ENCODE measurements around the gene COL4A2.

DNA sequence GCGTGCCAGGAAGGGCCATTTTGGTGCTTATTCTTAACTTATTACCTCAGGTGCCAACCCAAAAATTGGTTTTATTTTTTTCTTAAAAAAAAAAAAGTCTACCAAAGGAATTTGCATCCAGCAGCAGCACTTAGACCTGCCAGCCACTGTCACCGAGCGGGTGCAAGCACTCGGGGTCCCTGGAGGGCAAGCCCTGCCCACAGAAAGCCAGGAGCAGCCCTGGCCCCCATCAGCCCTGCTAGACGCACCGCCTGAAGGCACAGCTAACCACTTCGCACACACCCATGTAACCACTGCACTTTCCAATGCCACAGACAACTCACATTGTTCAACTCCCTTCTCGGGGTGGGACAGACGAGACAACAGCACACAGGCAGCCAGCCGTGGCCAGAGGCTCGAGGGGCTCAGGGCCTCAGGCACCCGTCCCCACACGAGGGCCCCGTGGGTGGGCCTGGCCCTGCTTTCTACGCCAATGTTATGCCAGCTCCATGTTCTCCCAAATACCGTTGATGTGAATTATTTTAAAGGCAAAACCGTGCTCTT lies 205.2 kb downstream of the COL4A2 start:
- TF ChIP-seq POLR2A (IDR thresholded peaks at IDR 0.05; ENCODE audit: low read depth, low read length) (no peak), POLR2AphosphoS5 (IDR thresholded peaks at IDR 0.05; ENCODE audit: low read depth, low read length) (no peak)
